Measurements from ENCODE around the gene UNC5A.

UNC5A gene

DNA sequence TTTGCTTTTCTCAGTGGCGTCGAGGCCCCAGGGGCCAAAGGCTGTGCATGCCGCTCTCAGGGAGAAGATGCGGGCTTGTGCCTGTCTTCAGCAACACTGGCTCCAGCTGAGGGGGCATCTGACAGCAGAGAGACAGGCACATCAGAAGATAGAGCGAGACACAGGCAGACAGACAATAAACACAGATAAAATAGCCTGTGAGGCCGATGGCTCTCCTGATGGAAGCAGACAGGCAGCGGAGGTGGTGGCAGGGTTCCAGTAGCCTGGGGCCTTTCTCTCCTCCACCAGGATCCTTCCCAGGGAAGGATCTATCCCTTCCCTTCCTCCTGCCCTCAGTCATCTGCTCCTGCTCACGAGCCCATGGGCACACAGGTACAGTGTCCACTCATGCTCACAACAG lies 16.6 kb upstream of the UNC5A start:
- 86% methylated on average over 8 of the region's 8 CpGs for WGBS
- no peak overlapping the region for H3K9ac ChIP-seq (ENCODE audit: low read depth, low read length)
- H3K4me1 ChIP-seq (ENCODE audit: insufficient read depth, low read length): peaks cover 3% of the 10 kb centered on the region; the same call in 1 of the 2 replicates
- no peak overlapping the region for H3K27ac ChIP-seq (ENCODE audit: low read depth, low read length)
- no peaks in the 10 kb centered on the region for H3K36me3 ChIP-seq (ENCODE audit: insufficient read depth, low read length)
- H3K4me3 ChIP-seq (ENCODE audit: low read length): no peak overlapping the region
- H3K9me3 ChIP-seq (ENCODE audit: insufficient read depth, low read depth, low read length): no peaks in the 10 kb centered on the region
- peaks cover 8% of the 10 kb centered on the region; the same call in 1 of the 2 replicates for H3K27me3 ChIP-seq (ENCODE audit: insufficient read depth, low read length)

DNA sequence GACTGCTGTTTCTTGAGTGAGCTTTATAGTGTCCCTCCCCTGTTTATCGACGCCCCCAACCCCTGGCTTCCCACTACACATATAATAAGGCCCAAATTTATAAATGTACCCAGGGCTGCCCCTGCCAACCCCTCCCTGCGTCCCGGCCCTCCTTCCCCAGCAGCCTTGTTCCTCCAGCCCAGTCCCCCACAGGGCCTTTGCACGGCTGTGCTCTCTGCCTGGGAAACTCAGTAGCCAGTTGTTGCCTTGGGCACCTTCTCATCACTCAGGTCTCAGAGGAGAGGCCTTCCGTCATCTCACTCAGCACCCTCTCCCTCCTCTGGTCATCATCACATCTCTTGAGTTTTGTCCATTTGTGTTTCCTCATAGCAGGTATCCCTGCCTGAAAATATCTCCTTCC lies 15.8 kb upstream of the UNC5A start:
- Histone ChIP-seq H3K27me3 (ENCODE audit: insufficient read depth, low read length) (peaks cover 4% of the 10 kb centered on the region; the same call in 1 of the 2 replicates), H3K36me3 (ENCODE audit: insufficient read depth, low read length) (no peaks in the 10 kb centered on the region), H3K4me1 (ENCODE audit: insufficient read depth, low read length) (peaks cover 3% of the 10 kb centered on the region; the same call in 1 of the 2 replicates), H3K9me3 (ENCODE audit: insufficient read depth, low read depth, low read length) (no peaks in the 10 kb centered on the region), H3K9ac (ENCODE audit: low read depth, low read length) (no peak overlapping the region), H3K4me3 (ENCODE audit: low read length) (no peak overlapping the region), H3K27ac (ENCODE audit: low read depth, low read length) (no peak overlapping the region)
- WGBS: 92% methylated on average over 6 of the region's 6 CpGs

GRCh38 chr5:176796411-176796810 lies 13.9 kb upstream of the UNC5A start:
- no peaks in the 10 kb centered on the region for H3K4me1 ChIP-seq (ENCODE audit: insufficient read depth, low read length)
- H3K9me3 ChIP-seq (ENCODE audit: insufficient read depth, low read depth, low read length): no peaks in the 10 kb centered on the region
- WGBS: 69% methylated on average over 9 of the region's 9 CpGs
- H3K4me3 ChIP-seq (ENCODE audit: low read length): no peak overlapping the region
- no peaks in the 10 kb centered on the region for H3K36me3 ChIP-seq (ENCODE audit: insufficient read depth, low read length)
- H3K27ac ChIP-seq (ENCODE audit: low read depth, low read length): no peak overlapping the region
- H3K9ac ChIP-seq (ENCODE audit: low read depth, low read length): no peak overlapping the region
- H3K27me3 ChIP-seq (ENCODE audit: insufficient read depth, low read length): no peaks in the 10 kb centered on the region

DNA sequence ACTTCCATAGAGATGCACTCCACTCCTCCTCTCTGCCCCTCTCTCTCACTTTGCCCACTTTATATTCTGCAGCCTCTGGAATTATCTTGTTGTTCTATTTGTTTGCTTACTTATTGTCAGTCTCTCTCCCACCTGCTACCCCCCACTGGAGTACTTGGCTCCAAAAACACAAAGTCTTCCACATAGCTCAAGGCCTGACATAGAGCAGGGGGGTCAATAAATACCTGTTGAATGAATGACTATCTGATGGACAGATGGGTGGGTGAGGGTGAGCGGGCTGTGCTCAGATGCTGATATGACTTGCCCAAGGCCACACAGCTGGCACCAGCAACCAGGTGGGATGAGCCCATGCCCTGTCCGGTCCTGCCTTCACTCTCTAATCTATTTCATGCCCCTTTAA lies 13.4 kb upstream of the UNC5A start:
- WGBS: 95% methylated on average over 2 of the region's 2 CpGs
- H3K27ac ChIP-seq (ENCODE audit: low read depth, low read length): no peak overlapping the region
- no peaks in the 10 kb centered on the region for H3K27me3 ChIP-seq (ENCODE audit: insufficient read depth, low read length)
- H3K9me3 ChIP-seq (ENCODE audit: insufficient read depth, low read depth, low read length): no peaks in the 10 kb centered on the region
- H3K4me3 ChIP-seq (ENCODE audit: low read length): no peak overlapping the region
- no peaks in the 10 kb centered on the region for H3K4me1 ChIP-seq (ENCODE audit: insufficient read depth, low read length)
- H3K9ac ChIP-seq (ENCODE audit: low read depth, low read length): no peak overlapping the region
- H3K36me3 ChIP-seq (ENCODE audit: insufficient read depth, low read length): no peaks in the 10 kb centered on the region

DNA sequence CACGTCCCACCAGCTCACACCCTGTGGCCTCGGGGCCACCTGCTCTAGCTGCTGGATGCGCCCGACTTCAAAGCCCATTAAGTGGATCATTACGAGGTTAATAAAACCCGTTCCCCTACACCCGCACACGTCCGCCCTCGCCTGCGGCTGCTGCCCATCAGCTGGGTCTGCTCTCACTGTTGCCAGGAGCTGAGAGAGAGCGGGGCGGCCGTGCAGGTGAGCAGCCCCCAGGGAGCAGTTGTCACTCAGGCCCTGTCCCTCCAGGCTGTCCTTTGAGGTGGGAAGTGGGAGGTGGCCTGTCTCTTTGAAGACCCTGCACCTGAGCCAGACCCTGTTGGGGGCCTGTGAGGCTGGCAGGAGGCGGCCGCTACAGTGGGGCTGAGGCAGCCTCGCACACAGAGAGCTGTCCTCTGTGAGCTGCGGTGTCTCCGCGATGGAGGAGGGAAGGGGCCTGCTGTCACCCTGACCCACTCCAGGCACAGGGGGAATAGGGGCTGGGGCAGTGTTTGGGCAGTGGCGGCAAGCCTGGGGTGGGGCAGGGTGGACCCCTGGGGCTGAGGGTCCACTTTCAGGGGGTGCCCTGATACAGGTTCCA lies 12.8 kb upstream of the UNC5A start:
- no peak overlapping the region for H3K27ac ChIP-seq (ENCODE audit: low read depth, low read length)
- H3K4me1 ChIP-seq (ENCODE audit: insufficient read depth, low read length): no peaks in the 10 kb centered on the region
- H3K9me3 ChIP-seq (ENCODE audit: insufficient read depth, low read depth, low read length): no peaks in the 10 kb centered on the region
- H3K4me3 ChIP-seq (ENCODE audit: low read length): no peak overlapping the region
- H3K9ac ChIP-seq (ENCODE audit: low read depth, low read length): no peak overlapping the region
- no peaks in the 10 kb centered on the region for H3K36me3 ChIP-seq (ENCODE audit: insufficient read depth, low read length)
- WGBS: 88% methylated on average over 21 of the region's 21 CpGs
- no peaks in the 10 kb centered on the region for H3K27me3 ChIP-seq (ENCODE audit: insufficient read depth, low read length)

DNA sequence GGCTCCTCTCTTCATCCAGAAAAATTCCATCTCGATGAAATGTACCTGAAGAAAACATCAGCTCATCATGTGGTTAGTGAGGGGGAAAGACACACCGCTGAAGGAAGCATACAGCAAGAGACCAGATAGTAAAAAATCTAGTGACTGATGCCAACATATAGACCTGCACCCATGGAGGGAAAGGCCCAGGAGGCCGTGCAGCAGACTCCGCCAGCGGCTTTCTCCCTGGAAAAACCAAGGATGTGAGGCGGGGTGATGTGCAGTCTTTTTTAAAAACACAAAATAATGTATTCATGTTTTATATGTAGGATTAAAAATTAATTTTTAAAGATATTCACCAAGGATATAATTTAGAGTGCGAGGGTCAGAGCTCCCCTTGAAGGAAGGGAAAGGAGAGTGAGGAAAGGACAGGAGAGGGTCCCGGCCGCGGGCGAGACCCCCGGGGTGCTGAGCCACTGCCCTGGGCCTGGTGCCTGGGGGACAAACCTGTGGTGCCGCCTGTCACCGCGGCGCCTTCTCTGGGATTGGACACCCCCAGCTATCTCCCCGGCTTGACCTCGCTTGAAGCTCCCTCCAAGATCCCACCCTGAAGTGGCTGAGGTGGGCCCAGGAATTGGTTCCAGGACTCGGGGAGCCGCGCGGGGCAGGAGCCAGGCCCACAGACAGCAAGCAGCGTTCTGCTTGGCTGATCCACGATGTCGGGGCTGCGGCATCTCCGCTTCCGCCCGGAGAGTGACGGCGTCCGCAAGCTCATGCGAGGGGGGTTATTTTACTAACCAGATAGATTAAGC lies 12.1 kb upstream of the UNC5A start:
- Histone ChIP-seq H3K4me3 (ENCODE audit: low read length) (no peak overlapping the region), H3K27me3 (ENCODE audit: insufficient read depth, low read length) (no peaks in the 10 kb centered on the region), H3K9ac (ENCODE audit: low read depth, low read length) (no peak overlapping the region), H3K9me3 (ENCODE audit: insufficient read depth, low read depth, low read length) (no peaks in the 10 kb centered on the region), H3K36me3 (ENCODE audit: insufficient read depth, low read length) (no peaks in the 10 kb centered on the region), H3K4me1 (ENCODE audit: insufficient read depth, low read length) (no peaks in the 10 kb centered on the region), H3K27ac (ENCODE audit: low read depth, low read length) (no peak overlapping the region)
- 94% methylated on average over 29 of the region's 33 CpGs for WGBS

GRCh38 chr5:176798949-176799348 lies 11.4 kb upstream of the UNC5A start:
- H3K4me3 ChIP-seq (ENCODE audit: low read length): no peak overlapping the region
- no peak overlapping the region for H3K9ac ChIP-seq (ENCODE audit: low read depth, low read length)
- H3K27ac ChIP-seq (ENCODE audit: low read depth, low read length): no peak overlapping the region
- H3K4me1 ChIP-seq (ENCODE audit: insufficient read depth, low read length): no peaks in the 10 kb centered on the region
- H3K27me3 ChIP-seq (ENCODE audit: insufficient read depth, low read length): no peaks in the 10 kb centered on the region
- no peaks in the 10 kb centered on the region for H3K36me3 ChIP-seq (ENCODE audit: insufficient read depth, low read length)
- WGBS: 93% methylated on average over 12 of the region's 12 CpGs
- no peaks in the 10 kb centered on the region for H3K9me3 ChIP-seq (ENCODE audit: insufficient read depth, low read depth, low read length)

- Histone ChIP-seq H3K9me3 (ENCODE audit: insufficient read depth, low read depth, low read length) (no peaks in the 10 kb centered on the region), H3K4me3 (ENCODE audit: low read length) (no peak overlapping the region), H3K4me1 (ENCODE audit: insufficient read depth, low read length) (no peaks in the 10 kb centered on the region), H3K27me3 (ENCODE audit: insufficient read depth, low read length) (no peaks in the 10 kb centered on the region), H3K36me3 (ENCODE audit: insufficient read depth, low read length) (no peaks in the 10 kb centered on the region), H3K9ac (ENCODE audit: low read depth, low read length) (no peak overlapping the region), H3K27ac (ENCODE audit: low read depth, low read length) (no peak overlapping the region)
- WGBS: 88% methylated on average over 12 of the region's 12 CpGs
Measured at GRCh38 chr5:176799488-176799887, 10.9 kb upstream of the UNC5A start.

DNA sequence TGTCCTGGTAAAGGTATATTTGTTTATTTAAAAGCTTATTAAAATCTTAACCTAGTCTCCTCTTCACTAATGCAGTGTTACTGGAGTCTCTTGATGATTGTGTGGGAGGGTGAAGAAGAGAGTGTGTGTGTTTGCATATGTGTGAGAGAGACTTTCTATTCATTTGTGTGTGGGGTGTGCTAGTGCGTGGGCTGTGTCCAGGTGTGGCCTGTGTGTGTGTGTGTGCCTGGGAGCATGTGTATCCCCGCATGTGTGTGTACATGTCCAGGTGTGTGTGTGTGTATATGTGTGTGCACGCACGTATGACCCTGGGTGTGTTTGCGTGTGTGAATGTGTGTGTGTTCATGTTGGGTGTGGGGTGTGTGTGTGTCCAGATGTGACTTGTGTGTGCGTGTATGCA lies 10.3 kb upstream of the UNC5A start:
- no peak overlapping the region for H3K9ac ChIP-seq (ENCODE audit: low read depth, low read length)
- no peaks in the 10 kb centered on the region for H3K36me3 ChIP-seq (ENCODE audit: insufficient read depth, low read length)
- H3K4me3 ChIP-seq (ENCODE audit: low read length): no peak overlapping the region
- no peak overlapping the region for H3K27ac ChIP-seq (ENCODE audit: low read depth, low read length)
- WGBS: 93% methylated on average over 6 of the region's 6 CpGs
- H3K4me1 ChIP-seq (ENCODE audit: insufficient read depth, low read length): no peaks in the 10 kb centered on the region
- no peaks in the 10 kb centered on the region for H3K27me3 ChIP-seq (ENCODE audit: insufficient read depth, low read length)
- no peaks in the 10 kb centered on the region for H3K9me3 ChIP-seq (ENCODE audit: insufficient read depth, low read depth, low read length)

DNA sequence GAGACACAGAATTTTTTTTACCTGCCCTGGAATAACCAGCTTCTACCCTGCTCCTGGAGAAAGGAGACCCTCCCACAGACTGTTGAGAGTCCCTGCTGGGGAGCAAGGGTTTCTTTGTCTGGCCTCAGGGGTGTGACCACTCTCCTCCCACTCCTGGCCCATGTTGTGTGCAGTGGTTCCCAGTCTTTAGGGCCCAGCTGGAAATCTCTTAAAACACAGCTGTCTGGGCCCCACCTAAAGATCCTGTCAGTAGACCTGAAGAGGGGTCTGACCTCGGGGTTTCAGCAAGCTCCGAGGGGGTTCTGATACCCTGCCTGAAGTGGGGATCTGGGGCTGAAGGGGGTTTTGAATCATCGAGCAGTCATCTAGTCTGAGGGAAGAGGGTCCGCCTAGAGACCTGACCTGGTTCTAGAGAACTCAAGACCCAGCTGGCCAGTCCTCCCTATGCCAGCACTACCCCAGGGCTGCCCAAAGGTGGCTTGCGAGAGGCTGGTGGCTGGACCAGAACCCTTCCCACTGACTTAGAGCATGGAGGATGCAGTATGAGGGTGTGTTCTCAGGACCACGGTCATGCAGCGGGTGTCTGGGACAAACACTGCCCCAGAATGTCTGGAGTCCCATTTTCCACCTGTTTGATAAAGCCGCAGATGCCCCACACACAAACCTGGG lies 8.1 kb upstream of the UNC5A start:
- Histone ChIP-seq H3K9ac (ENCODE audit: low read depth, low read length) (no peak overlapping the region), H3K36me3 (ENCODE audit: insufficient read depth, low read length) (no peaks in the 10 kb centered on the region), H3K4me3 (ENCODE audit: low read length) (no peak overlapping the region), H3K4me1 (ENCODE audit: insufficient read depth, low read length) (no peaks in the 10 kb centered on the region), H3K27ac (ENCODE audit: low read depth, low read length) (no peak overlapping the region), H3K9me3 (ENCODE audit: insufficient read depth, low read depth, low read length) (no peaks in the 10 kb centered on the region), H3K27me3 (ENCODE audit: insufficient read depth, low read length) (peaks cover 14% of the 10 kb centered on the region)
- WGBS: 86% methylated on average over 8 of the region's 8 CpGs

Data from HUES64 (cell line).